RCC 7860 (cell line): Measurements from ENCODE around the gene COL17A1.
A peak's percentile ranks its signal among the peaks of the same experiment; 100 is the strongest.

Experiments
- DNase-seq: peaks from one replicate; pipeline ENCODE4 v3.0.0-alpha.2; 2015; ENCODE audit warnings: low spot score
- FAIRE-seq: peaks from 2 replicates; lab custom pipeline; 2012; peaks lifted over from hg19 to GRCh38; lab: Jason Lieb, UNC

The COL17A1 gene

DNA sequence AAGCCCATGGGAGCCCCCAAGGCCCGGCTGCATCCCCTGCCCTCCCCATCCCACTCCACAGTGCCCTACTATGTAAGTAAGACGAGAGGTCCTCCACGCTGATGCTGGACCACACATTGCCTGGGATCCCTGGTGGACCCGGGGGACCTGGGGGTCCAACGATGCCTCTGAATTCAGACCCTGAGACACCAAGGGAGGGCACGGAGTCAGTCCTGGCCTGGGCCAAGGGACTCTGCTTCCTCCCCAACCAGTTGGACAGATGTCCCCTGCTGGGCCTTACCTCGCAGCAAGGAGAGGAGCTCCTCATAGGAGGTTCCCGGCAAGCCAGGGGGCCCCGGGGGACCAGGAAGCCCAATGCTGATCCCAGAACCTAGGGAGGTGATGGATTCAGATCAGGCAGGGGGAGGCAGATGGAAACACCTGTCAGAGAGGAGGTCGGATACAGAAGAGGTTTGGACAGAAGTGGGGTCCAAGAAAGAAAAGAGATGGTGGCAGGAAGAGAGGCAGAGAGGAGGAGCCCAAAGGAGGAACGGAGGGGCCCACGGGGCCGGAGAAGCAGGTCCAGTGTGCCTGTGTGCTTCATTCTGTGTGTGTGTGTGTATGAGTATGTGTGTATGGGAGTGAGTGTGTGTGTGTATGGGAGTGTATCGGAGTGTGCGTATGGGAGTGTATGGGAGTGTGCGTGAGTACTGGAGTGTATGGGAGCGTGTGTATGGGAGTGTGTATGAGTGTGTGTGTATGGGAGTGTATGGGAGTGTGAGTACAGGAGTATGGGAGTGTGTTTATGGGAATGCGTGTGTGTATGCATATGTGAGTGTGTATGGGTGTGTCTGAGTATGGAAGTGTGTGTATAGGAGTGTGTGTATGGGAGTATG is 50.2 kb downstream of the COL17A1 start:
- FAIRE-seq (no peak), DNase-seq (no peak)

DNA sequence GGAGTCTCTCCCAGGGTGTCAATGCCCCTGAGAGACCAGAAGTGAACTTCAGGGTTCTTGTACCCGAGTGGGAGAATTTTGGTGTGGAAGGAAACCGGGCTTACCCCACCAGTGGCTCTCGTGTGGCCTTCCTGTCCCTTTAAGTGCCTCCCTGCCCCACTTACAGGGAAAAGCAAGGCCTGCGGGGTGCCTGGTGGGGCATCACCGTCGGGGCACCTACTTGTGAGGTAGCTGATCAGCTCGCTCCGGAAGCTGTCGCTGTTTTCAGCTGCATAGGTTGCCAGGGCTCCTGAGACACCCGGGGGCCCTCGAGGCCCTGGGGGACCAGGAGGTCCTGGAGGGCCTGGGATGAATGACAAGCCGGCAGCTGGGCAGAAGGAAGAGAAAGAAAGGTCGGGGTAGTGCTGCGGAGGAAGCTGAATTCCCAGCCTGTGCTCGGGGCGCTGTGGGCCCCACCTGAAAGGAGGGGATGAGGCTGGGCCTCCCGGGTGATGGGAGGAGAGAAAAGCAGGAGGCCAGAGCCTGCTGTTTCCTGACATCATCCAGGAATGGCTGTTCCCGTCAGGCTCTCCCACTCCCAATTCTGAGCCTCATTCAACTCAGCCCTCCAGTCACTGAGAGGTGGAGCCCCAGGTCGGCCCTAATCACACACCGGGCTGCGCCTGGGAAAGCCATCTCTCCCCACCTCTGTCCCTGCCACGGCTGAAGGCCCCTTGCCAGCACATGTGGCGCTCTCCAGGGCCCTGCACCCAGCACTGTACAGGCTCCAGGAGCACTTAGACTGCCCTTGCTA is 51.1 kb downstream of the COL17A1 start:
- no peak for FAIRE-seq
- DNase-seq, result no peak

DNA sequence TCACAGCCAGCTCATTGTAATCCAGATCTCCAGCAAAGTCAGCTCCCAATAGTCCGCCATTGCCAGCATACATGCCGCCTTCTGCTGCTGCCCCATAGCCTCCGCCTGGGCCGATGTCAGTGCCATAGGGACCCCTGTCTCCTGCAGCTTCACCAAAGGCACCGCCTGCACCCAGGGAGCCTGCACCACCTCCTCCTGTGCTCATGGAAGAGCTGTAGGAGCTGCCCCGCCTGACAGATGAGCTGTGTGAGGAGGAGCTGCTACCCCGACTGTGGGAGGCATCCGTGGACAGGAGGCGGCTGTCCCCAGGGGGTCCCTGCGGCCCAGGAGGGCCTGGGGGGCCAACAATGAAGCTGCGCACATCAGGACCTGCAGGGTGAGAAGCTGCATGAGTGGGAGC is 51.7 kb downstream of the COL17A1 start:
- DNase-seq (no peak), FAIRE-seq (no peak)

DNA sequence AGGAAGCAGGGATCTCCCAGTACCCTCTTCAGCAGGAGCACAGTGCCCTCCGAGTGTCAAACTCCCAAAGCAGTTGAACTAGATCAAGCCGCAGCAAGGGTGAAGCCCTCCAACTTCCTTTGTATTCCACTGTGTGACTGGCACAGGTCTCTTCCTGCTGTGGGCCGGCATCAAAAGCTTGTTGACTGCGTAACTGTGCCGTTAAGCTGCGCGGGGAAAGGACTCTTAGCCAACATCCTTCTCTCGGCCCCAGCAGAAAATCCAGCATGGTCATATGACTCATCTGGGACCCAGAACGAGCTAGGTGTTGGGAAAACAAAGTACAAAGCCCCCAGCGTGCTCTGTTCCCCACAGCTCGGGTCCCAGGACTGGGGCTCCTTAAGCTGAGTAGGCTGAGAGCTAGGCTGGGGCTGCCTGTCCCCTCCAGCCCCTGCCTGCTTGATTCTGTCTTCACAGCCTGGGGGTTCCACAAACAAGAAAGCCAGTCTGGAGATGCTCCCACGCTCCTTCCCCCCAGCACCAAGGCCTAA is 52.2 kb downstream of the COL17A1 start:
- DNase-seq (no peak), FAIRE-seq (no peak)

DNA sequence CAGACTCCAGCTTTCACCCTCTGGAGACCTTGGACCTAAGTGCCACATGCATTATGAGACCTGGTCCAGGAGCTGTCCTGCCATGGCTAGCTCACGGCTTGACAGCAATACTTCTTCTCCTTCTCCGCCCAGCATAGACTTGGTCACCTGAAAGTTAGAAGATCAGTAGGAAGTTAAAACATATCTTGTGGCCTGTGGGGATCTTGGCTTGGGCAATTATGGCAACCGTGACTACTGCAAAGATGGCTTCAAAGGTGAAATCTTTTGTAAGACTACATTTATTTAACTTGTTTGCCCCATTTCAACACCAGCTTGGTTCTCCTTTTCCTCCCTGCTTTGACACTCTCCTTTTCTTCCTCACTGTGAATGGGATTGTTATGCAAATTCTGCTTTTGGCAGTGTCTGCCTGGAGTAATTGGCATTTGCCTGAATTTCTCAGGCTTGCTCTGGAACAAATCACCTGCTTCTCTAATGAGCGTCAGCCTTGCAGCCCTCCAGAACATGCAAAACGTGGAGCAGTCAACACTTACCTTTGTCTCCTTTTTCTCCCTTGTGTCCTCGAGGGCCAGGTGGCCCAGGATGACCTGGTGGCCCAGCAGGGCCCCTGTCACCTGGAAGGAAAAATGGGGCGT is 53.4 kb downstream of the COL17A1 start:
- FAIRE-seq (no peak), DNase-seq (no peak)

DNA sequence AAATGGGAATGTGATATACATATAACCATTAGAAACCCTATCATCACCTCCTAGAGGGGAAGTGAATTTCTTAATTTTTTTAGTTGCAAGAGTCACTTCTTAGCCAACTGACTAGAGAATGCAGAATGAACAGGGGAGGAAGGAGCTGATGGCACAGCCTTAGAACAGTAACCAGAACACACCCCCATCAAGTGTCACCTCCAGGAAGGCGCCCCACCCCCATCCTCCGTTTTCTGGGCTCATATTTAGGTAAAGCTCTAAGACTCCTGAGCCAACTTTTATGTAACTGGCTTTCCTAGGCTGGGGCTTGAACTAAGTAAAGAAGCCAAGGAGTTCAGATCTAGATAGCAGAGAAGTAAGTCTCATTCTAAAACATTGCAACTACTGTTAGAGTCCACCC is 54.0 kb downstream of the COL17A1 start:
- FAIRE-seq (no peak), DNase-seq (no peak)

DNA sequence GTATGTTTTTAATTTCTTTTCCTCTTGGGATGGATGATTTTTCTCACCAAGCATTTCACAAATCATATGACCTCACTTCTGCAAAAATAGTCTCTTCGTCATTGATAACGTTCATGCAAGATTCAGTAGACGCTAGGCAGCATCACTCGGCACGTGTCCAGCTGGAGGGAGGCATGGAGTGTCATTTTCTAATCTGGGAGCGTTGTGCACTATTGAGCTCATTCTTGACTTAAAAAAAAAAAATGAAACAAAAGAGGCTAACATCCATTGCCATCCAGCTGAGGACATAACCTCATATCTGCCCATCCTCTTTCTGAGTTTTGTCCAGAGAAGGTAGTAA is 56.2 kb downstream of the COL17A1 start:
- FAIRE-seq (no peak), DNase-seq (no peak)

DNA sequence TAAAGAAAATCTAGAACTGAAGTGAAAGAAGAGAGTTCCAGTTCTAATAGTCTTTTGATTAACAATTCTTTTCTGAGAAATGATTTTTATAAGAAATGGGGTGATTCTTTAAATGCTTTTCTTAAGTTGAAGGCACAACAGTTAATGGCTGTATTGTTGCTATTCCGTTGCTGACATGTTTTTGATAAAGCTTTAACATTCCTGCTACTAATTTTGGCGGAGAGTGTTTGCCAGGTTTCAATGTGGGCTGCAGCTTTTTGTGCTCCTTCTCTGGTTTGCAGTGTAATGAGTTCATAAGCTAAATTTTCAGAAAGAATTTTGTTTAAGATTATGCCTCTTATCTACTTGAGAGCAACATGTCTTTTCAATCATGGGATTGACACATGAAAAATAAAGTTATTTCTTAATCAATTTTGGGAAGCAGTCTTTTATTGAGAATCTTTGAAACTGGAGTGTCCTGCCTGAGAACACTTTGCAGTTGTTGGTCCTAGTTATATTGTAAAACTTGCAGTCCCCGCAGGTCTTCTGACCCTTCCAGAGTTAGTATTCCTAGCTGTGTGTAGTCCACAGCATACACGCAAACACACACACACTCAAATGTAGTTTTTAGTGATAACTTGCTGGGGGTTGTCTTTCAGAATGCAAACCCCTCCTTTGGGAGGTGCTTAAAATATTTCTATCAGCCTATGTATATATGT is 56.7 kb downstream of the COL17A1 start:
- FAIRE-seq, result no peak

DNA sequence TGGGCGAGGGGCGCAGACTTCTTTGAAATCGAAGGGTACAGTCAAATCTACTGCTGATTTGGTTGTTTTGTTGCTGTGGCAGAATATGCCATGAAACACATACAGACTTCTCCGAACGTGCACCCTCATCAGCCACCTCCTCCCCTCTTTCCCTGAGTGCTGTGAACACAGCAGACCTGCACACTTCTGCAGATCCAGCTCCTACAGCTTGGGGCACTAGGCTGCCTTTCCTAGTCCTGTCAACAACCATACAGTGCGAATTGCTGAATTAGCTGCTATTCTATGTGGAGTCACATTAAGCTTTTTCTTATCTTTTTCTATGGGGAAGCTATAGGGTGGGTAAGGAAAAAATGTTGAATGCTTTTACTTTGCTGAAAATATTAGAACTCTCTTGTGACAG is 57.5 kb downstream of the COL17A1 start:
- FAIRE-seq, result no peak

More for the DNA sequence above, 56.7 kb downstream of the COL17A1 start:
- DNase-seq, result no peak

DNA sequence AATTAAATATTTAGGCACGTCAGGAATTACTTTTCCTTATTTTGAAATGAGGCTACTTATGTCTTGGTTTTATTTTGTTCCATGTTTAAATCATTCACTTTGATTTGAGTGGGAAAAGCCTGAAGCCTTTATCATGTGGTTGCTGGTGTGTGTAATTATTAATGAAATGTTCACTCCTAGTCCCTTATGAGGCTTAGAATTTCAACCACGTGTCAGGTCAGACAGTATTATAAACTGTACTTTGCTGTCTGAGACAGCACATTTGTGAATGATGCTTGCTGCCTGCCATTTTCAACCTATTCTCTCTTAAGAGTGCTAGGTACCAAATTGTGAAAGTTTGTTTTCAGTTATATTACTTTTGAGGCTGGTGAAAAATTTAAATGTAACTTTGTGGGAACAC is 58.9 kb downstream of the COL17A1 start:
- DNase-seq (peak; percentile 72), FAIRE-seq (peak; percentile 96)

More for the DNA sequence above, 57.5 kb downstream of the COL17A1 start:
- DNase-seq, result peak; percentile 16

DNA sequence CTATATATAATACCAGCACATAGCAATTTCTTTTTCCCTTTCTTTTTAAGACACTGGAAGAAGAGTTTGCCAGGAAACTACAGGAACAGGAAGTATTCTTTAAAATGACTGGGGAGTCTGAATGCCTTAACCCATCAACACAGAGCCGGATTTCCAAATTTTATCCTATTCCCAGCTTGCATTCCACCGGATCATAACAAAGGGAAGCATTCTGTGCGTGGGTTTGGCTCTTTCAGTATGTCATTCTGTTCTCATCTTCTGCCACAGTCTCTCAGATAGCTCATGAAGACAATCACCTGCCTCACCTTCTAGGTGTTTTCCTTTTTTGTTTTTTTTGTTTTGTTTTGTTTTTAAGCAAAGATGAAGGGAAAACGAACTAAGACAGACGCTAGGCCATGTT is 60.2 kb downstream of the COL17A1 start:
- no peak for FAIRE-seq
- no peak for DNase-seq

DNA sequence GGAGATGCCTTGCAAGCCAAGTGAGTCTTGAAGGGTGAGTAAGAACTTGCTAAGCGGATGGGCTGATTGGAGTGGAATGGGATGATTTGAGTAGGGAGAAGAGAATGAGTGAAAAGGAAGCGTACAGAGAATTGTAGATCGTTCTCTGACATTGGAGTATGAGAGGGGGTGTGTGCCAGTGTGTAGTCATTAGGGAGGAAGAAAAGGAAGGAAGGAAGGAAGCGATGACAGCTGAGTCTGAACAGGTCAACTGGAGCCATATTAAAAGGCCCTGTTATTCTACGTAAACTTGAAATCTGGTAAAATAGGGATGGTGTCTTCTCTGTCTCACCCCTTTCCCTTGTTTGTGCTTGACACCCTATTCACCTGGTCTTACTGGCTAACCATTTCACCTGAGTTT is 63.7 kb downstream of the COL17A1 start:
- DNase-seq, result no peak
- no peak for FAIRE-seq

DNA sequence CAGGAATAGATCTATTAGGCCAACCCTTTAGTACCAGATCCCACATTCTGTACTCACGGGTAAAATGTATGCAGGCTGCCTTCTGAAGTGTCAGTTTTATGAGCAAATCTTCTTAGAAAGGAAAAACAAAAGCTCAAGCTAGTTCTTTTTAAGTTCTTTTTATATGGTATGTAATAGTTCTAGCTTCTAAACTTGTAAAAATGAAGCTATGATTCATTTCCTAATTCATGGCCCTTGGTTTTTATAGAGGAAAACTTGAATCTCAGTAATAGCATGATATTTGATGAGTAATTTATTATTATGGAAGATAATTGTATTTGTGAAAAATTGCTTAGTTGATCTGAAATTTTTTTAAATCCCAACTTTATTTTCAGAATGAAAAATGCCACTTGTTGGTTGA is 64.4 kb downstream of the COL17A1 start:
- DNase-seq, result no peak
- no peak for FAIRE-seq

DNA sequence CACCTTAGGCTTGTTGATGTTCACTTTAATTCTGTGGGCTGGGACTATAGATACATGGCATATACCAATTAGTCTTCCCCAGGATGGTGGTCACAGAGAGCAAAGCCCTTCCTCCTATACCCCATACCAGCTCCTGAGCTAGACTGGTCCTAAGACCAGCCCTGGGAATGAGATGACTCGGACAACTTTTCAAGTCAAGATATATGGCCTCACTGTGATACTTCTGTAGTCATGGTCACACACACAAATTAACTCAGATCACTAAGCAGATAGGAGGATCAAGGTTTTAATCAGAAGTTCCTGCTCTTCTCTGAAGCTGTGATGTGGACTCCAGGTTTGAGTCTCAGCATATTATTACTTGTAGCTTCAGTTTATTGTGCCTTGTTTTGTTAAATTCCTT is 65.7 kb downstream of the COL17A1 start:
- no peak for DNase-seq
- no peak for FAIRE-seq

DNA sequence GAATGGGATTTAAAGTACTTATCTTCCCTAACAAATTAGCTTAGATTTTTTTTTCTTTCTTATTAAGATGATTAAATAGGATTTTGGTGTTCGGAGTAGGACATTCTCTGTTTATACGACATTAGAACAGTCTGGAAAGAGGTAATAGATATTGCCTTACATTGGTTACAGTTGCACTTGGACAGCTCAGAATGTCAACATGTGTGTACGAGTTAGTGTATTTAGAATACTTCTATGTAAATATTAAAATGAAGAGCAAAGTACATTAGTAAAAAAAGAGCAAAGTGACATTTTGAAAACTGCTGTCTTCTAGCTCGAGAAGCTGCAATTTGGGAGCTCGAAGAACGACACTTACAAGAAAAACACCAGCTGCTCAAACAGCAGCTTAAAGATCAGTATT is 67.2 kb downstream of the COL17A1 start:
- FAIRE-seq (no peak), DNase-seq (no peak)

DNA sequence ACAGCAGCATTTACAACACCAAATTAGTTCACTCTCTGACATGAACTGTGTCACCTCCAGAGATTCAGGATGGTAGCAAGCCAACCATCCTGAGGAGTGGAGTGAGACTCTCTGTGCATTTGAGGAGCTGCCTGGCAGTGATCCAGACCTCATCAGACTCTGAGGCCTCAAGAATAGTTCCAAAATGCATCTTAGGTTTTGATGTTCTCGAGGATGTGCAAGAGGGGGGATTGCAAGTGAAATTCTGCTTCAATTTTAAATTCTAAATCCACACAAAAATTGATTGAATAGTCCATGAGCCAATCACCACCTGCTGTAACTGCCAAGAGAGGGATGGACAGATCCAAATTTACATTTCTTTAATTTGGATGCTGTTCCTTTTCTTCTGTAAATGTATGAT is 69.0 kb downstream of the COL17A1 start:
- FAIRE-seq (no peak), DNase-seq (no peak)

DNA sequence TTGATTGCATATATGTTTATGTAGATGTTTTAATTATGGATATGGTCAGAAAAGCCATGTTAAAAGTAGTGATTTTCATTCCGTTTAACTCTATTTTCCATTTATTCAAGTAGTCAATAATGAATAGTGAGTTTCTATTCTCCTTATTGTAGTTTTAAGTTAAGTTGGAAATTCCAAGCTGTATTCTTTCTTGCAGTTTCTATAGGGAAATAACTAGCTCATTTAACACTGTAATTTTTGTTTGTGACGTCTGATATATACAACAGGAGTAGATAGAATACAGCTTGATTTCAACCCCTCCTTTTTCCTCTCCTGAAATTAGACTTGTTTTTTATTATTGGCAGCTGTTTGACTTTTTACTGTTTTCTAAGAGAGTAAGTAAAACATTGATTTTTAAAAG is 71.5 kb downstream of the COL17A1 start:
- FAIRE-seq, result no peak

DNA sequence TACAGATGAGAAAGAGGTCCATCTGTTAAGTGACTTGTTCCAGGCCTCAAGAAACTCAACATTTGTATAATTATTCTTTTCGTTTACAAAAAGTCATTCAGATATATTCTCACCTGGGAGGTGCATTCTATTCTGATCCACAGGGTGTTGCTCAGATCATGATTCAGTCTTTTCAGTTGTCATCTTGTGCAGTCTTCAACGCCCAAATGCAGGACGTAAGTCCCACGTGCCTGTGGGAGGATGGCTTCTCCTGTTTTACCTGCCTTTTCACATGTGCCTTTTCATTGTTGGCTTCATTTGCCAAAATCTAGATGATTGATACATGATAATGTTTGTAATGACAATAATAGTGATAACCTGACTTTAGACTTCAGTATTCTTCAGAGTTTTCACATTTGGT is 72.2 kb downstream of the COL17A1 start:
- FAIRE-seq (no peak), DNase-seq (no peak)

More for the DNA sequence above, 71.5 kb downstream of the COL17A1 start:
- no peak for DNase-seq

DNA sequence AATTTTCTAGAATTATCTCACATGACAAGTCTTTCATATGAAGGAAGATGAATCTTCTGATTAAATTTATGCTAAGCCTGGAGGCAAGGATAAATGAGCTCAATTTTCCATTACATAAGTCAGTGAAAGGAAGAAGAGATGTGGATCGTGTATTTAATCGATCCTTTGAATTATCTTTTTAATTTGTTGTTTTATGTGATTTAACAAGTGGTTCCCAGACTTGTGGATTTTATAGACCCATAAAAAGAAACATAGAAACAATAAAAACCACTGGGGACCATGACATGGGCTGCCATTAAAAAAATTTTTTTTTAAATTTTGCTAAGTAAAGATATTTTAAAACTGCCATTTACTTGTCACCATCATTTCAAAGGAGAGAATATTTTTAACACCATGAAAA is 73.8 kb downstream of the COL17A1 start:
- FAIRE-seq (no peak), DNase-seq (no peak)

DNA sequence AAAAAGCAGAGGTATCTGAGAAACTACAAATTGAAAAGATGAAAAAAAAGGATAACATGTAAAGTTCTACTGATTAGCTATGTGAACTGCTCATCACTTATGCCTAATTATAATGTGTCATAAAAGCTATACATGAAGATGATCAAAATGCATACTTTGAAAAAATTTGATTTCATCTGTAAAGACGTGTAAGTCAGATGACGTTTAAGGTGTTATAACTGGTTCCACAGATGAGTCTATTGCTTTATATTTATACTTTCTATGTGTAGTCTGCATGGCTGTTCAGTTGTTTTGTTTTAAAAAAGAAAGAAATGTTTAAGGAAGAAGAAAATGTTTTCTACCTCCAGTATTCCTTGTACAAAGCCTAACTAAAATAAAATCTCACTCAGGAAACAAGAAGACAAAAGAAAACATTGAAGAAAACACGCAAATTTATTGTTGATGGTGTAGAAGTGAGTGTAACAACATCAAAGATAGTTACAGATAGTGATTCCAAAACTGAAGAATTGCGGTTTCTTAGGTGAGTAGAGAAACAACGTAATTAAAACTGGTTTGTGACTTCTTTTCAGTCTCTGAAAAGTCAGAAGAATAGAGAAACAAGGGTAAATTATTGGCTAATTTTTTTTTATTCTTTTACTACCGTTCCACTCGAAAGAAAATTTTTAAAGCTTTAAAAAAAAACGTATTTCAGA is 80.4 kb downstream of the COL17A1 start:
- no peak for DNase-seq
- FAIRE-seq, result no peak
